Stomach (tissue), 9 donors: ENCODE data around the gene ANKS1B. TPM values are rescaled to one million over a fixed set of nuclear protein-coding genes. Genes with fewer than 3 reads are reported as not detected.

Experiments used
- DNase-seq, 2 donors: peaks; one replicate each; pipeline versions ENCODE4 v3.0.0 to v3.0.0-alpha.2; 2013 to 2019
- H3K27ac ChIP-seq, 5 donors: fragments of 200-600 bp in 4 of 5; sonication (generic) in 4 of 5; one replicate each; pipeline ENCODE4 v1.5.1; 2013 to 2019; ENCODE audit warnings: mild to moderate bottlenecking in 1 of 5, moderate library complexity in 1 of 5
- H3K27me3 ChIP-seq, 3 donors: fragments of 200-600 bp; sonication (generic); one replicate each; pipeline ENCODE4 v1.5.1; 2017 to 2019; ENCODE audit warnings: mixed run types in 1 of 3
- H3K36me3 ChIP-seq, 4 donors: fragments of 200-600 bp; sonication (generic); 1 replicate in 3 of 4; 2 replicates in 1 of 4; pipeline ENCODE4 v1.5.1; 2016 to 2019
- H3K4me1 ChIP-seq, 4 donors: fragments of 200-600 bp; sonication (generic); one replicate each; pipeline ENCODE4 v1.5.1; 2016 to 2019
- H3K4me3 ChIP-seq, 4 donors: fragments of 200-600 bp; sonication (generic) in 3 of 4; one replicate each; pipeline ENCODE4 v1.5.1; 2016 to 2019; ENCODE audit warnings: mild to moderate bottlenecking in 1 of 4
- H3K9me3 ChIP-seq, 4 donors: fragments of 200-600 bp; sonication (generic); one replicate each; pipeline ENCODE4 v1.5.1; 2016 to 2019
- CTCF ChIP-seq, 7 experiments: fragments of 450-650 bp in 4 of 7; fragments of 200-600 bp in 3 of 7; sonication (generic) in 3 of 7; IDR thresholded peaks; one replicate each; pipeline ENCODE4 v1.5.1; 2016 to 2019; ENCODE audit warnings: antibody characterized with exemption in 7 of 7, control low read depth in 2 of 7, mild to moderate bottlenecking in 1 of 7
- EP300 ChIP-seq: sonication (generic); formaldehyde crosslinking; IDR thresholded peaks from one replicate; pipeline ENCODE4 v1.6.1; 2017; ENCODE audit warnings: antibody characterized with exemption
- POLR2A ChIP-seq, 4 donors: fragments of 450-650 bp; IDR thresholded peaks; one replicate each; pipeline ENCODE4 v1.6.1; 2016; ENCODE audit warnings: antibody characterized with exemption in 4 of 4, control low read depth in 2 of 4, mild to moderate bottlenecking in 1 of 4, moderate library complexity in 1 of 4
- POLR2AphosphoS5 ChIP-seq, 3 donors: sonication (generic); formaldehyde crosslinking; IDR thresholded peaks; one replicate each; pipeline ENCODE4 v1.6.1; 2016; ENCODE audit warnings: antibody characterized with exemption in 3 of 3
- WGBS, 5 donors: extraction: QIAGEN DNeasy Blood & Tissue Kit in 3 of 5; methylation state at CpG; one replicate each; pipeline versions ENCODE4 v1.1.5 to v1.1.7; 2013 to 2018; 5-methylcytosine and 5-hydroxymethylcytosine counted together
- intact Hi-C: fragments of 100-400 bp; cut with DNase I; formaldehyde crosslinking; loops from one replicate; pipeline ENCODE4 v1.15.1; 2023; ENCODE audit warnings: low total_unique reads
- polyA plus RNA-seq, 3 donors: library from polyadenylated mRNA; stranded (reverse); fragments of 200-250 nt; gene quantifications; one replicate each; pipeline ENCODE4 v1.2.3, GENCODE V29; 2013
- total RNA-seq, 5 donors: library from RNA; depleted of rRNA; stranded (reverse); fragments of >200 nt; gene quantifications; one replicate each; pipeline versions ENCODE4 v1.1.0 to v1.2.3, GENCODE V29; 2014 to 2016
- donor health status: healthy with polysubstance abuse.
- donor health status: Bipolar disorder and iron deficiency.
- donor health status: healthy.

The ANKS1B gene
- total and polyA plus RNA-seq, 8 donors, result 0.73 to 26.8 (median 2.2) TPM; not detected in 2

DNA sequence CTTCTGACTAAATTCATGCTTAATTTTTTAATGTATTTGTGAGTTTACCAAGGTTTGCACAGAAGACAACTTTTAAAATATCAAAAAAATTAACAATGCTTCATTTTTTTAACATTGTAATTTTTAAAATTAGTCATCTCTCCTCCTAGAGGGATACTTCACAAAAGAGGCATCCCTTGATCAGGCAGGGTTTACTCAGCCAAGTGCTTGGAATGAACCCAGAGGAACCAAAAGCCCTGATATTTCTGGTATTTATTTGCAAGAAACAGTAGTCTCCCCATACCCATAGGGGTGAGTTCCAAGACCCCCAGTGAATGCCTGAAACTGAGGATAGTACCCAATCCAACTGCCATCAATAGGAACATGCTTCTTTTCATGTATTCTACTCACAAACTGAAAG lies 284.7 kb downstream of the ANKS1B start:
- no peak overlapping the region for H3K27ac ChIP-seq
- no peak for DNase-seq
- H3K4me1 ChIP-seq, result no peaks in the 10 kb centered on the region
- no peaks in the 10 kb centered on the region for H3K27me3 ChIP-seq
- H3K4me3 ChIP-seq, result no peak overlapping the region
- TF ChIP-seq POLR2A (IDR thresholded peaks at IDR 0.05), result no peak
- TF ChIP-seq POLR2AphosphoS5 (IDR thresholded peaks at IDR 0.05), result no peak
- no peak for TF ChIP-seq CTCF (IDR thresholded peaks at IDR 0.05)
- TF ChIP-seq EP300, result no peak
- H3K36me3 ChIP-seq, result no peaks in the 10 kb centered on the region
- intact Hi-C loops, result no loop called here
- no peaks in the 10 kb centered on the region for H3K9me3 ChIP-seq

DNA sequence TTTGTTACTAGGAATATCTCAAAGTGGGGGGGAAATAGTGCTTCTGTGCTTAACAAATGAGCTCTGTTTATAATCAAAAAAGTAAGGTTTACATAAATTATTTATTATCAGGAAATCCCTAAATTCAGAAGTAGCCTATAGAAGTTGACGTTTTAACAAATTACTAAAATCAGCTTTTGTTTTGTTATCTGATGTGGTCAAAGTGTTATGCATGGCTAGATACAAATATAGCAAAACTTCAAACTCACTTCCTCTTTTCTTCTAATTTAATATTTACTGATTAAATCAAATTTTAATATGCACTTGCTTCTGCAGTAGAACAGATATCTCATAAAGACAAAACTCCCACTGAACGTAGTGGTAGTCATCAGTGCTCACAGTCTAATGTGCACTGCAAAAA lies 289.7 kb downstream of the ANKS1B start:
- H3K4me1 ChIP-seq, result no peaks in the 10 kb centered on the region
- no peak for DNase-seq
- no peak overlapping the region for H3K4me3 ChIP-seq
- H3K36me3 ChIP-seq, result no peaks in the 10 kb centered on the region
- TF ChIP-seq POLR2A (IDR thresholded peaks at IDR 0.05) (no peak), CTCF (IDR thresholded peaks at IDR 0.05) (no peak), EP300 (no peak), POLR2AphosphoS5 (IDR thresholded peaks at IDR 0.05) (no peak)
- H3K27me3 ChIP-seq, result no peaks in the 10 kb centered on the region
- 12 to 24% (median 19%) methylated on average over 2 of the region's 2 CpGs for WGBS, 5 donors
- H3K27ac ChIP-seq, result no peak overlapping the region
- no peaks in the 10 kb centered on the region for H3K9me3 ChIP-seq
- intact Hi-C loops, result no loop called here

DNA sequence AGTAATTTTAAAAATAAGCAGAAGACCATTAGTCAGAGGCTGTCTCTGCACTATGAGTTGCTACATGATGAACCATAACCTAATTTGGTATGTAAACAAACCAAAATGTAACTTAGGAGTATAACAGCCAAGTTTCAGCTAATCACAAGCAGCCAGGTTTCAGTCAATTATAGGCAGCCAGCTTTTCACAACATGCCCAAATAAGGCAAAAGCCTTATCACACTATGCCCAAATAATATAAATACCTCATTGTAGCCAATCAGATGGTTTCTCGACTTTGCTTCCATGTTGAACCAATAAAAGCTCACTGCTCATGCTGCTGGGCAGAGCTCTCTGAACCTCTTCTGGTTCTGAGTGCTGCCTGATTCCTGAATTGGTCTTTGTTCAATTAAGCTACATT lies 298.6 kb downstream of the ANKS1B start:
- Histone ChIP-seq H3K4me1 (no peaks in the 10 kb centered on the region), H3K36me3 (no peaks in the 10 kb centered on the region), H3K9me3 (peaks cover 0 to 11% (median 0%) of the 10 kb centered on the region in 4 donors), H3K27ac (no peak overlapping the region), H3K27me3 (no peaks in the 10 kb centered on the region), H3K4me3 (no peak overlapping the region)
- TF ChIP-seq EP300, result no peak
- no peak for TF ChIP-seq POLR2AphosphoS5 (IDR thresholded peaks at IDR 0.05)
- TF ChIP-seq POLR2A (IDR thresholded peaks at IDR 0.05), result no peak
- TF ChIP-seq CTCF (IDR thresholded peaks at IDR 0.05), result no peak
- DNase-seq, result no peak
- WGBS, 5 donors, result 76 to 100% (median 83%) methylated on average over 1 of the region's 1 CpG
- intact Hi-C loops, result no loop called here

GRCh38 chr12:99680276-99680675 lies 304.5 kb downstream of the ANKS1B start:
- DNase-seq, result no peak
- no peak overlapping the region for H3K27ac ChIP-seq
- peaks cover 0 to 8% (median 3%) of the 10 kb centered on the region in 4 donors for H3K9me3 ChIP-seq
- H3K36me3 ChIP-seq, result no peaks in the 10 kb centered on the region
- no peak for TF ChIP-seq POLR2A (IDR thresholded peaks at IDR 0.05)
- no peak for TF ChIP-seq EP300
- no peak for TF ChIP-seq POLR2AphosphoS5 (IDR thresholded peaks at IDR 0.05)
- no peak for TF ChIP-seq CTCF (IDR thresholded peaks at IDR 0.05)
- intact Hi-C loops, result no loop called here
- H3K4me3 ChIP-seq, result no peak overlapping the region
- 64 to 81% (median 75%) methylated on average over 4 of the region's 4 CpGs for WGBS, 5 donors
- no peaks in the 10 kb centered on the region for H3K4me1 ChIP-seq
- no peaks in the 10 kb centered on the region for H3K27me3 ChIP-seq
